Measurements from ENCODE around the gene SLC4A1AP.
A peak's percentile ranks its signal among the peaks of the same experiment; 100 is the strongest.

The SLC4A1AP gene

GRCh38 chr2:27723372-27724144, 59.9 kb downstream of the SLC4A1AP start:
- peak; percentile 16 to 34 for DNase-seq

GRCh38 chr2:27724191-27724590, 60.5 kb downstream of the SLC4A1AP start:
- DNase-seq: no peak

- no peak for DNase-seq
These were observed 61.4 kb downstream of the SLC4A1AP start for GRCh38 chr2:27724905-27725701.

- no peak for DNase-seq
These were observed 63.6 kb downstream of the SLC4A1AP start for GRCh38 chr2:27727257-27727656.

GRCh38 chr2:27728081-27728858, 64.6 kb downstream of the SLC4A1AP start:
- DNase-seq: no peak

GRCh38 chr2:27729198-27729597, 65.5 kb downstream of the SLC4A1AP start:
- no peak for DNase-seq

GRCh38 chr2:27729614-27730013, 65.9 kb downstream of the SLC4A1AP start:
- DNase-seq: no peak

- DNase-seq: no peak
These were observed 66.6 kb downstream of the SLC4A1AP start for GRCh38 chr2:27730261-27730662.

- no peak for DNase-seq
These were observed 67.4 kb downstream of the SLC4A1AP start for GRCh38 chr2:27730980-27731691.

- DNase-seq: no peak
These were observed 70.6 kb downstream of the SLC4A1AP start for GRCh38 chr2:27734305-27734704.

- DNase-seq: no peak
These were observed 71.7 kb downstream of the SLC4A1AP start for GRCh38 chr2:27735263-27735904.

- no peak for DNase-seq
These were observed 72.6 kb downstream of the SLC4A1AP start for GRCh38 chr2:27736031-27736889.

- DNase-seq: no peak
These were observed 73.2 kb downstream of the SLC4A1AP start for GRCh38 chr2:27736890-27737204.

- DNase-seq: no peak
These were observed 74.1 kb downstream of the SLC4A1AP start for GRCh38 chr2:27737676-27738348.

- DNase-seq: no peak
These were observed 74.8 kb downstream of the SLC4A1AP start for GRCh38 chr2:27738349-27739057.

GRCh38 chr2:27739058-27739373, 75.3 kb downstream of the SLC4A1AP start:
- DNase-seq: no peak

GRCh38 chr2:27741673-27742072, 78.0 kb downstream of the SLC4A1AP start:
- DNase-seq: no peak

- no peak for DNase-seq
These were observed 78.9 kb downstream of the SLC4A1AP start for GRCh38 chr2:27742571-27742970.
